ENCODE data around the gene NACC2.
"Not testable (repeated sequence)": the region's sequence is repeated elsewhere in the genome, so short reads cannot be mapped to it uniquely, and the experiment has no call there.

The NACC2 gene

DNA sequence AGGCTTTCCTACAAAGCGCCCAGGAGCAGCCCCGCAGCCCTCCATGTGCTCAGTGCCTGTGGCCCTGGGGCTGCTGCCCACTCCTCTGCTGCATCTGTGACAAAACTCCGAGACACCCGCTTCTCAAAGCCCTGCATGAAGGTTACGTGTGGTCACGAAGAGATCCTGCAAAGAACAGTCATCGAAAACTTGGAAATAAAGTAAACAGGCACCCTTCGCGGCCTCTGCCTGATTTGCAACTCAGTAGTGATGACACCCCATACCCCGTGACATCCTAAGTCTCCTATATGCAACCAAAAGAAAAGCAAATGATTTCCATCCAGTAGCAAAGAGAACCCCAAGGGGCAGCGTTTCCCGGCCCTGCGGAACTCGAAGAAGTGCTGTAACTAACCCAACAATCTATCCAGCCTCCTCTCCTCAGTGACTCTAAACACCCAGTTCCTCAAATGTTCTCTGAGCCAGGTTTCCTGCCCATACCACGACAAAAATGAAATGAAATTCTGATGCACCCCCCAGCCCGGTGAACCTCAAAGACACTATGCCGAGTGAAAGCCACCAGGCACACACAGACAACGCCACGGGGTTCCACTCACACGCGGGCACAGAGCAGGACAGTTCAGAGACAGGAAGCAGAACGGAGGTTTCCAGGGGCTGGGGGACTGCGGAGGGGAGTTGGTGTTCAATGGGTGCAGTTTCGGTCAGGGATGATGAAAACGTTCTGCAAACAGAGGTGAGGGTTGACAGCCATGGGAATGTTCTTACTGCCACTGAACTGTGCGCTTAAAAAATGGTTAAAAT lies 19.0 kb downstream of the NACC2 start:
- Histone ChIP-seq H3K4me3 (ENCODE audit: low read length) (no peak overlapping the region), H3K27ac (ENCODE audit: low read depth, low read length) (no peak overlapping the region)

DNA sequence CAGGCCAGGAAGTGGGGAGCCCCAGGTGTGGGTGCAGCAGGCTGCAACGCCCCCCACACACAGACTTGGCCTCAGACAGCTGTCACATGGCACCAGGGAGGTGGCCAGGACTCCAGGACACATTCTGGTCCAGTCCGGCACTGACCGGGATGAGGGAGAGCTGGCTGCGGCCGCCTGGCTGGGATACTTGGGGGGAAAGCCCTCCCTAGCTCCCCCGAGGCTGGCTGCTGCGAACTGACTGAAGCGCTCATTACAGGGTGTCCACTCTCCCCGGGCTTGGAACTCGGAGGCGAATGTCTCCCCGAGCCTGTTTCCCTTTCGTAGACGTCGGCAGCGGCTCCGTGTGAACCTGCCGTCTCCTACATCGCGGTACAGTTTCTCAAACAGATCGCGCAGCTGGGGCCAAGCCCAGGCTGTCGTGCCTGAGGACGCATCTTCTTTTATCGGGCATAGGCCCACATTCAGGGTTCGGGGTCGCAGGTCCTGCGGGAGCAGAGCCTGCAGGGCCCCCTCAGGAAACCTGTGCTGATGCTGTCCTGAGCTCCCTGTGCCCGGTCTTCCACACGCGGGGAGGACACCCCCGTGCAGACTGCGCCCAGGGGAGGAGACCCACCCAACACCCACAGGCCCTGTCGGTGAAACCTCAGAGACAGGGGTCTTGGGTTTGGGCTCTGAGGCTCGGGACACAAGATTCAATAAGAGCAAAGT lies 19.8 kb downstream of the NACC2 start:
- Histone ChIP-seq H3K36me3 (ENCODE audit: control insufficient read depth, insufficient read depth, low read length) (no peaks in the 10 kb centered on the region), H3K4me1 (ENCODE audit: control insufficient read depth, insufficient read depth, low read length) (peaks cover 16% of the 10 kb centered on the region), H3K27ac (ENCODE audit: low read depth, low read length) (no peak overlapping the region), H3K4me3 (ENCODE audit: low read length) (no peak overlapping the region), H3K9ac (ENCODE audit: low read length) (no peak overlapping the region), H3K27me3 (ENCODE audit: control insufficient read depth, insufficient read depth, low read length) (no peaks in the 10 kb centered on the region)

More for the DNA sequence above, 19.0 kb downstream of the NACC2 start:
- Histone ChIP-seq H3K27me3 (ENCODE audit: control insufficient read depth, insufficient read depth, low read length) (no peaks in the 10 kb centered on the region), H3K9ac (ENCODE audit: low read length) (no peak overlapping the region), H3K4me1 (ENCODE audit: control insufficient read depth, insufficient read depth, low read length) (peaks cover 17% of the 10 kb centered on the region), H3K36me3 (ENCODE audit: control insufficient read depth, insufficient read depth, low read length) (no peaks in the 10 kb centered on the region)

DNA sequence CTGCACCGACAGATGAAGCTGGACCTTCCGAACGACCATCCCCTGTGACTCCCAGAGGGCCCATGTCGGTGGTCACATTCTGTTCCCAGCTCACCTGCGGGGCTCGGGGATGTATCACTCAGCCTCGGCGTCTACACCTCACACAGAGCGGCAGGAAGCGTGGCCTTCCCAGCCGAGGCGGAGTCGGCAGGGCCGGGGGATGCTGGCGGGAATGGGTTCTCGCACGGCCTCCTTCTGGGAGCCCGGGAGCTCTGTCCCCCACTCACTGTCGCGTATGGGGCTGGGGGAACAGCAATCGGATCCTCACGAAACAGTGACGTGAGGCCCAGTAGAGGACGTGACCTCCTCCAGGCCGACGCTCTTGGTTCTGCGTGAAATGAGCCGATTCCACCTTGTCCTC lies 20.4 kb downstream of the NACC2 start:
- Histone ChIP-seq H3K4me3 (ENCODE audit: low read length) (no peak overlapping the region), H3K27me3 (ENCODE audit: control insufficient read depth, insufficient read depth, low read length) (no peaks in the 10 kb centered on the region), H3K4me1 (ENCODE audit: control insufficient read depth, insufficient read depth, low read length) (peaks cover 11% of the 10 kb centered on the region), H3K27ac (ENCODE audit: low read depth, low read length) (no peak overlapping the region), H3K9ac (ENCODE audit: low read length) (no peak overlapping the region), H3K36me3 (ENCODE audit: control insufficient read depth, insufficient read depth, low read length) (no peaks in the 10 kb centered on the region)

DNA sequence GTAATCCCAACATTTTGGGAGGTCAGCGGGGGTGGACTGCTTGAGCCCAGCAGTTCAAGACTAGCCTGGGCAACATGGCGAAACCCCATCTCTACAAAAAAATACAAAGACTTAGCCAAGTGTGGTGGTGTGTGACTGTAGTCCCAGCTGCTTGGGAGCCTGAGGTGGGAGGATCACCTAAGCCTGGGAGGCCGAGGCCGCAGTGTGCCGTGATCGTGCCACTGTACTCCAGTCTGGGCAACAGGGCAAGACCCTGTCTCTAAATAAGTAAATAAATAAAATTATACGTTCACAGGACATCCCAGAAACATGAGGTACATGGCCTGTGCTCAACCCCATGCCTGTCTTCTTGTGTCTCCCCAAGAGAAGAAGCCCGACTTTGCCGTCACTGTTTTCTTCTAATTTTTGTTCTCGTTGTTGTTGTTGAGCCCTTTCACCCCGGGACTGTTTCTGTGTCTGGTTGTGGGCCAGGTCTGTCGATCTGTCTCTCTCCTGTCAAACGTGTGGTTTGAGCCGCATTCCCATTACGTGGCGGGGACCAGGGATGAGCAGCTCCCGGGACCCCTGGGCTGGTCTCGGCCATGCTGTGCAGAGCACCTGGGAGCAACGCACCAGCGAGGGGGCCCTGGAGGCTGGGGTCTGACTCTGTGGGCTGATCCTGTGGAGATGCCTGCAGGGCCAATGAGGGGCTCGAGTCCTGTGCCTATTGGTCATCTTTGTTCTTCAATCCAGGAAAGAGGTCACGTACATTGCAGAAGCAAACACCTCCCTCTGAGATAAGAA lies 32.2 kb downstream of the NACC2 start:
- Histone ChIP-seq H3K4me1 (ENCODE audit: control insufficient read depth, insufficient read depth, low read length) (peaks cover 10% of the 10 kb centered on the region), H3K4me3 (ENCODE audit: low read length) (no peak overlapping the region), H3K27me3 (ENCODE audit: control insufficient read depth, insufficient read depth, low read length) (no peaks in the 10 kb centered on the region), H3K9ac (ENCODE audit: low read length) (no peak overlapping the region), H3K27ac (ENCODE audit: low read depth, low read length) (no peak overlapping the region), H3K36me3 (ENCODE audit: control insufficient read depth, insufficient read depth, low read length) (no peaks in the 10 kb centered on the region)

DNA sequence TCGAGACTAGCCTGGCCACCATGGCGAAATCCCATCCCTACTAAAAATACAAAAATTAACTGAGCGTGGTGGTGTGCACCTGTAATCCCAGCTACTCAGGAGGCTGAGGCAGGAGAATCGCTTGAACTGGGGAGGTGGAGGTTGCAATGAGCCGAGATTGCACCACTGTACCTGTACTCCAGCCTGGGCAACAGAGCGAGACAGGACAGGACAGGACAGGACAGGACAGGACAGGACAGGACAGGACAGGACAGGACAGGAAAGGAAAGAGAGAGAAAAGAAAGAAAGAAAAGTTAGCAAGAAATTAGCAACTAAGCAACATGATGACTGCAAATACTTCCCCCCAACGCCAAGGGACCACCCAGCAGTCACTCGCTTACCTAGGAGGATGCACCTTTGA lies 33.2 kb downstream of the NACC2 start:
- H3K4me1 ChIP-seq (ENCODE audit: control insufficient read depth, insufficient read depth, low read length), result peaks cover 16% of the 10 kb centered on the region
- H3K36me3 ChIP-seq (ENCODE audit: control insufficient read depth, insufficient read depth, low read length); H3K4me3 ChIP-seq (ENCODE audit: low read length); H3K27me3 ChIP-seq (ENCODE audit: control insufficient read depth, insufficient read depth, low read length); H3K9ac ChIP-seq (ENCODE audit: low read length); H3K27ac ChIP-seq (ENCODE audit: low read depth, low read length): not testable (repeated sequence)

DNA sequence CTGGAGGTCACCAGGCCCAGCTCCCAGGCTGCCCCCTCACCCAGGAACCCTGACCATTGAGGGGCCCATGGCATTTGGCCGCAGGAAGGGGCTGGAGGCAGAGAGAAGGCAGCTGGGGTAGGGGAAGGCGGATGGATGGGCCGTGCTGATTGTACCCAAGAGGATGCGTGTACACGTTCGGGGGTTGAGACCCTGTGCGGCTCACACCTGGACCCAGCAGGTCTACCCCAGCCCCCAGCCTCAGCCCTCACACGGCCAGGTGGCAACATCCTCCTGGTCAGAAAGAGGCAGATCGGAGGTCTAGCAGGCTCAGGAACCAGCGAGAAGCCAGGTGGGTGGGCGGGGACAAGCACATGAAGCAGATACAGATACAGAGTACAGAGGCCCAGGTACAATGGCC lies 33.7 kb downstream of the NACC2 start:
- Histone ChIP-seq H3K36me3 (ENCODE audit: control insufficient read depth, insufficient read depth, low read length) (no peaks in the 10 kb centered on the region), H3K9ac (ENCODE audit: low read length) (no peak overlapping the region), H3K4me1 (ENCODE audit: control insufficient read depth, insufficient read depth, low read length) (peaks cover 13% of the 10 kb centered on the region)

DNA sequence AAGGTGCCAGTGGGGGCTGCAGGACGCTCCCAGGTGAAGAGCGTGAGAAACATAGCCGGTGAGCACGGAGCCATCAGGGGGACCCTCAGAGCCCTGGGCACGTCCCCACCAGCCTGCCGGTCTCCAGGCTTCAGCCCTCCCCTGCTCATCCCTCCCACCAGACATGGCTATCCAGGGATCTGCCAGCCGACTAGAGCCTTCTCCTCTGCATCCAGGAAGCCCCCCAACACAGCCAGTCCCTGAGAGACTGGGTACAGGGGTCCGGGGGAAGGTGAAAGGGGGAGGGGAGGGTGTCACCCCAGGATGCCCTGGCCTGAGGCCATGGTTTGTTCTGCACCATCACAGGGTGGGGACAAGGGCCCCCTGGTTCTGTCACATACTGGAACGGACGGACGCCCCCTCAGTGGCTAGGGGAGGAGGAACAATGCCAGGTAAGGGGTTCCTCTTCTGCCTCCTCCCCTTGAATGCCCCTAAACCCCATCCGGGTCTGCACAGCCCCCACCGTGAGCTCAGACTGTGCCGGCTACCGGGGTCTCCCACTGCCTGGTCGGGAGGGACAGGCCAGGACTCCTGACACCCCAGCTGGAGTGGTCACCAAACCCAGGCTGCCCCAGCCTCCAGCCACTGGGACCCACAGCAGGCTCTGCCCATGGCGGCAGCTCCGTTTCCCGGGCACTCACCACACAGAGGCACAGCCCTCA lies 34.3 kb downstream of the NACC2 start:
- H3K27ac ChIP-seq (ENCODE audit: low read depth, low read length), result no peak overlapping the region
- H3K4me3 ChIP-seq (ENCODE audit: low read length), result no peak overlapping the region
- H3K9ac ChIP-seq (ENCODE audit: low read length), result no peak overlapping the region
- H3K36me3 ChIP-seq (ENCODE audit: control insufficient read depth, insufficient read depth, low read length), result no peaks in the 10 kb centered on the region
- H3K27me3 ChIP-seq (ENCODE audit: control insufficient read depth, insufficient read depth, low read length), result no peaks in the 10 kb centered on the region
- H3K4me1 ChIP-seq (ENCODE audit: control insufficient read depth, insufficient read depth, low read length), result peaks cover 11% of the 10 kb centered on the region

More for the DNA sequence above, 33.7 kb downstream of the NACC2 start:
- Histone ChIP-seq H3K4me3 (ENCODE audit: low read length) (no peak overlapping the region), H3K27ac (ENCODE audit: low read depth, low read length) (no peak overlapping the region), H3K27me3 (ENCODE audit: control insufficient read depth, insufficient read depth, low read length) (no peaks in the 10 kb centered on the region)

DNA sequence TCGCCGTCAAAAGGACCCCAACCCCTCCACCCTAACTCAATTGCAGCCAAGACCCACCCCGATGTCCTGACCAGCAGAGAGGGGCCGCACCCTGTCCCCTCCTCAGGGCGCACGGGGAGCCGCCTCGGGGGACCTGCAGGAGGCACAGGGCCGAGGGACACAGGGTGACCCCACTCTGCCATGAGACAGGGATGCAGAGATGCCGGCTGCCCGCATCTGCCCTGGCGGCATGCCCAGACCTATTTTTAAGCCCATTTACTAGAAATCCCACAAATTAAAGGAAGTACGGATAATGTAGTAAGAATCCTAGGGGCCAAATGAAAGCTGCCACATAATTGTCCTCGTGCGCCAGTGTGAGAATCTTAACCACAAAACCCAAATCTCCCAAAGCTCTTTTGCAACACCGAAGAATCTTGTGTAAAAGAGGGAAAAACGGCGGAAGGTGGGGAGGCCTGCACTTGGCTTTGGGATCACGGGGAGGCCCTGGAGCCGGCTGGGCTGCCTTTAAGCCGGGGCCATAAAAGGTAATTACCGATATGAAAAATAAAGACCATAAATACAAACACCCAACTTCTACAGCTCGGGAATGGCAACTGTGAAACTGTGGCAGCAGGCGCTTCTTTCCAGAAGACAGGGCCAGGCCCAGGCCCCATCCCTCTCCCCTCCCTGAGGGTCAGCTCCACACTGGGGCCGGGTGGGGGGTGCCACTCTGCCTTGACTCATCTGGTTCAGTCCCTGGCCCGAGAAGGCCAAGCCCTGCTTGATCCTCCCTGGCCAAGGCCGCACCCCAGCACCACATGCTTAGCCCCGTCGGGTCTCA lies 35.0 kb downstream of the NACC2 start:
- Histone ChIP-seq H3K4me1 (ENCODE audit: control insufficient read depth, insufficient read depth, low read length) (peaks cover 11% of the 10 kb centered on the region), H3K36me3 (ENCODE audit: control insufficient read depth, insufficient read depth, low read length) (no peaks in the 10 kb centered on the region), H3K9ac (ENCODE audit: low read length) (no peak overlapping the region), H3K27ac (ENCODE audit: low read depth, low read length) (no peak overlapping the region), H3K27me3 (ENCODE audit: control insufficient read depth, insufficient read depth, low read length) (no peaks in the 10 kb centered on the region), H3K4me3 (ENCODE audit: low read length) (no peak overlapping the region)

DNA sequence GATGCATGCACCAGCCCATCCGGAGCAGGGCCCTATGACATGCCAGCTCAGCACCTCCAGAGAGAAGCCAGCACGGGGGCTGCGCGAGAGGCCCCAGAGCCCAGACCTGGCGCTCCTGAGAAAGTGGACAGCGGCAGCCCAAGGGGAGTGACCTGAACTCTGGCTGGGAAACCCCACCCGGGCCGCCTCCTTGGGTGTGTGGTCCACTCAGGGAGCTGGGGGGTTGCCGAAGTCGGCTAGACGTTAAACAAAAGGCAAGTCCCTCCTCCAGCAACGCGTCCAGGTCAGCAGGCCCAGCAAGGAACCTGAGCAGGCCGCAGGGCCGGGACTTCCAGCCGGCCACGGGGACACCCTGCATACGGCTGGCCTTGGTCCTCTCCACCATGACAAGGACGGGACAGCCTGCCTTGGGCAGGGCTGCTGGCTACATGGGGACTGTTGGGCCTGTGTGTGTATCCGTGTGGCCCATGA lies 35.7 kb downstream of the NACC2 start:
- Histone ChIP-seq H3K27ac (ENCODE audit: low read depth, low read length) (no peak overlapping the region), H3K4me3 (ENCODE audit: low read length) (no peak overlapping the region), H3K9ac (ENCODE audit: low read length) (no peak overlapping the region), H3K36me3 (ENCODE audit: control insufficient read depth, insufficient read depth, low read length) (no peaks in the 10 kb centered on the region), H3K4me1 (ENCODE audit: control insufficient read depth, insufficient read depth, low read length) (peaks cover 11% of the 10 kb centered on the region), H3K27me3 (ENCODE audit: control insufficient read depth, insufficient read depth, low read length) (no peaks in the 10 kb centered on the region)

DNA sequence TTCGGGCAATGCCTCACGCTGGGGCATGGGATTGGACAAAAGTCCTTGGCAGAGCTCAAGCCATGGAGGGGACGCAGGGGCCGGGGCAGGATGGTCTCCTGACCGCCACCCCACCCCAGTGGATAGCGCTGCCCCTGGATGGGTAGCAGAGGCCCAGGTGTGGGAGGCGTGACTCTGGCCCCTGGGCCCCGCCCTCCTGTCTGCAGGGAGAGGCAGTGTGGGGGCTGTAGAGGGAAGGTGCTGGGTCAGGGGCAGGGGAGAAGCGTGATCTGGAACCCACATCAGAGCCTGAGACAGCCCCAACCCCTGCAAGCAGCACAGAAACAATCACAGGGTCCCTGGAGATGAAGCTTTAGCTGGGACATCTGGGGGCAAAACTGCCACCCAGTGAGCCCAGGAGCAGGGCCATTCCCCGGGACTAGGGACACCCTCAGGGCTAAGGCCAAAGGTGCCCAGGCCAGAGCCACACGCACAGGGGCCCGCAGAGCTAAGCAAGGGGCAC lies 36.2 kb downstream of the NACC2 start:
- H3K9ac ChIP-seq (ENCODE audit: low read length), result no peak overlapping the region
- H3K36me3 ChIP-seq (ENCODE audit: control insufficient read depth, insufficient read depth, low read length), result no peaks in the 10 kb centered on the region
- no peak overlapping the region for H3K27ac ChIP-seq (ENCODE audit: low read depth, low read length)
- H3K27me3 ChIP-seq (ENCODE audit: control insufficient read depth, insufficient read depth, low read length), result no peaks in the 10 kb centered on the region
- H3K4me3 ChIP-seq (ENCODE audit: low read length), result no peak overlapping the region
- peaks cover 12% of the 10 kb centered on the region for H3K4me1 ChIP-seq (ENCODE audit: control insufficient read depth, insufficient read depth, low read length)

DNA sequence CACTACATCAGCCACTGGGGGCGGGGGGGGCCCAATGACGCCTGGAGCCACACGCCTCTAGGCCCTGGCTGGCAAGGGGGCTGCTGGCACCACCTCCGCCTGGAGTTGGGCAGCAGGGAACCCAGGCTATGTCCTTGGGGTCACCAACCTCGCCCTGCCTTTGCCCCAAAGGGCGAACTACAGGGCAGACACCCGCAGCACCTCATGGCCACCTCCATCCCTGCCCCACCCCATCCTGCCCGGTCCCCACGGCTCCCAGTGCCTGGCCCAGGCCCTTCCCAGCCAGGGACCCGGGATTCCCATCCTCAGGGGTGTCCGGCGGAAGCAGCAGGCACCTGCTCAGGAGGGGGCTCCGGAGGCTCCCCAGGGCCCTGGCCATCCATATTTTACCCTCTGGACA lies 37.0 kb downstream of the NACC2 start:
- Histone ChIP-seq H3K27ac (ENCODE audit: low read depth, low read length) (no peak overlapping the region), H3K27me3 (ENCODE audit: control insufficient read depth, insufficient read depth, low read length) (no peaks in the 10 kb centered on the region), H3K9ac (ENCODE audit: low read length) (no peak overlapping the region), H3K36me3 (ENCODE audit: control insufficient read depth, insufficient read depth, low read length) (no peaks in the 10 kb centered on the region), H3K4me1 (ENCODE audit: control insufficient read depth, insufficient read depth, low read length) (peaks cover 19% of the 10 kb centered on the region), H3K4me3 (ENCODE audit: low read length) (no peak overlapping the region)
